Gastrocnemius medialis (tissue), 4 donors: ENCODE results near the gene FRAS1. TPM values are rescaled to one million over a fixed set of nuclear protein-coding genes. Genes with fewer than 3 reads are reported as not detected.

Source experiments
- ATAC-seq, 2 donors: fragments of 150-250 bp; one replicate each; pipeline ENCODE4 v1.9.1; 2016
- DNase-seq, 2 donors: peaks; one replicate each; pipeline ENCODE4 v3.0.0-alpha.2; 2019
- H3K27ac ChIP-seq, 4 donors: fragments of 200-600 bp; sonication (generic); 1 replicate in 1 of 4; 2 replicates in 3 of 4; pipeline ENCODE4 v1.5.1; 2016 to 2018; ENCODE audit warnings: mild to moderate bottlenecking in 2 of 4, moderate library complexity in 1 of 4
- H3K27me3 ChIP-seq, 3 donors: fragments of 200-600 bp; sonication (generic) in 2 of 3; 1 replicate in 1 of 3; 2 replicates in 2 of 3; pipeline versions ENCODE4 v1.5.1 to v1.6.0; 2016 to 2019; ENCODE audit warnings: mild to moderate bottlenecking in 1 of 3, moderate library complexity in 1 of 3
- H3K36me3 ChIP-seq, 2 donors: fragments of 200-600 bp; sonication (generic) in 1 of 2; one replicate each; pipeline ENCODE4 v1.5.1; 2017 to 2018
- H3K4me1 ChIP-seq, 2 donors: fragments of 200-600 bp; sonication (generic) in 1 of 2; one replicate each; pipeline ENCODE4 v1.5.1; 2016 to 2017; ENCODE audit warnings: mild to moderate bottlenecking in 2 of 2
- H3K4me3 ChIP-seq, 4 donors: fragments of 200-600 bp; sonication (generic) in 3 of 4; 1 replicate in 1 of 4; 2 replicates in 3 of 4; pipeline ENCODE4 v1.5.1; 2016 to 2019; ENCODE audit warnings: mild to moderate bottlenecking in 2 of 4
- H3K9me3 ChIP-seq, 3 donors: fragments of 200-600 bp; sonication (generic) in 2 of 3; 1 replicate in 1 of 3; 2 replicates in 2 of 3; pipeline ENCODE4 v1.5.1; 2016 to 2019
- POLR2A ChIP-seq, 2 donors: fragments of 450-650 bp; IDR thresholded peaks; one replicate each; pipeline ENCODE4 v1.6.1; 2017; ENCODE audit warnings: antibody characterized with exemption in 2 of 2, mild to moderate bottlenecking in 2 of 2, moderate library complexity in 2 of 2
- in situ Hi-C, 4 donors: fragments of 200-750 bp; cut with MboI; loops; one replicate each; pipeline versions ENCODE4 v1.15.0 to v1.8.0; 2017; ENCODE audit warnings: low sequenced_read_pairs in 4 of 4
- intact Hi-C: fragments of 100-400 bp; cut with DNase I; formaldehyde crosslinking; loops from one replicate; pipeline ENCODE4 v1.15.1; 2023; ENCODE audit warnings: low total_unique reads
- total RNA-seq, 4 donors: library from RNA; depleted of rRNA; stranded (reverse); fragments of >200 nt; gene quantifications; one replicate each; pipeline versions ENCODE4 v1.1.0 to v1.2.3, GENCODE V29; 2016
- TF ChIP-seq, protein P1 (sequence below), 5 experiments: fragments of 450-650 bp in 3 of 5; fragments of 200-600 bp in 2 of 5; sonication (generic) in 2 of 5; IDR thresholded peaks in 4 of 5; conservative IDR thresholded peaks in 1 of 5; 1 replicate in 4 of 5; 2 replicates in 1 of 5; pipeline ENCODE4 v1.5.1; 2016 to 2019; ENCODE audit warnings: antibody characterized with exemption in 5 of 5, mild to moderate bottlenecking in 3 of 5, moderate library complexity in 3 of 5

FRAS1 gene
- total RNA-seq, 4 donors from 2014 or later: 0.39 to 0.64 (median 0.46) TPM

DNA sequence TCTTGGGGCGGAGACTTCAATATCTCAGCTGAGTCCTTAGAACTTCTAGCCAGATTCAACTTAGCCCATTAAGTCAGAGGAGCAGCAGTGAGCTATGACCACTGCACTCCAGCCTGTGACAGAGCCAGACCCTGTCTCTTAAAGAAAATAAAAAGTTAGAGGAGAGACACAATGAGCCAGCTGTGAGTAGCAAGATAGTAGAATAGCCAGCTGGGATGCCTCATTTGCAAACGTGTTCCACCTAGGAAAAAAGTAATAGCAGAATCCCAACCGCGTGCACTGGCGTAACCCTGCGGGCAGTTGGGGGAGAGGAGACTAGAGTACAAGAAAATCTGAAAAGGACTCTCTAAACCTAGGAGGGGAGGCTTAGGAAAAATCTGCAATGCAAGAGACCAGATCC, 361.3 kb downstream of the FRAS1 start:
- Histone ChIP-seq H3K4me1 (no peaks in the 10 kb centered on the region), H3K27ac (no peak overlapping the region), H3K9me3 (no peaks in the 10 kb centered on the region), H3K36me3 (no peaks in the 10 kb centered on the region), H3K4me3 (no peak overlapping the region), H3K27me3 (no peaks in the 10 kb centered on the region)
- ATAC-seq: no peak
- in situ Hi-C loops: no loop called here
- no peak for DNase-seq
- intact Hi-C loops: no loop called here
- TF ChIP-seq, protein P1, sequence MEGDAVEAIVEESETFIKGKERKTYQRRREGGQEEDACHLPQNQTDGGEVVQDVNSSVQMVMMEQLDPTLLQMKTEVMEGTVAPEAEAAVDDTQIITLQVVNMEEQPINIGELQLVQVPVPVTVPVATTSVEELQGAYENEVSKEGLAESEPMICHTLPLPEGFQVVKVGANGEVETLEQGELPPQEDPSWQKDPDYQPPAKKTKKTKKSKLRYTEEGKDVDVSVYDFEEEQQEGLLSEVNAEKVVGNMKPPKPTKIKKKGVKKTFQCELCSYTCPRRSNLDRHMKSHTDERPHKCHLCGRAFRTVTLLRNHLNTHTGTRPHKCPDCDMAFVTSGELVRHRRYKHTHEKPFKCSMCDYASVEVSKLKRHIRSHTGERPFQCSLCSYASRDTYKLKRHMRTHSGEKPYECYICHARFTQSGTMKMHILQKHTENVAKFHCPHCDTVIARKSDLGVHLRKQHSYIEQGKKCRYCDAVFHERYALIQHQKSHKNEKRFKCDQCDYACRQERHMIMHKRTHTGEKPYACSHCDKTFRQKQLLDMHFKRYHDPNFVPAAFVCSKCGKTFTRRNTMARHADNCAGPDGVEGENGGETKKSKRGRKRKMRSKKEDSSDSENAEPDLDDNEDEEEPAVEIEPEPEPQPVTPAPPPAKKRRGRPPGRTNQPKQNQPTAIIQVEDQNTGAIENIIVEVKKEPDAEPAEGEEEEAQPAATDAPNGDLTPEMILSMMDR (IDR thresholded peaks at IDR 0.05 in 4 of 5, conservative IDR thresholded peaks at IDR 0.05 in 1 of 5): no peak
- no peak for TF ChIP-seq POLR2A (IDR thresholded peaks at IDR 0.05)

DNA sequence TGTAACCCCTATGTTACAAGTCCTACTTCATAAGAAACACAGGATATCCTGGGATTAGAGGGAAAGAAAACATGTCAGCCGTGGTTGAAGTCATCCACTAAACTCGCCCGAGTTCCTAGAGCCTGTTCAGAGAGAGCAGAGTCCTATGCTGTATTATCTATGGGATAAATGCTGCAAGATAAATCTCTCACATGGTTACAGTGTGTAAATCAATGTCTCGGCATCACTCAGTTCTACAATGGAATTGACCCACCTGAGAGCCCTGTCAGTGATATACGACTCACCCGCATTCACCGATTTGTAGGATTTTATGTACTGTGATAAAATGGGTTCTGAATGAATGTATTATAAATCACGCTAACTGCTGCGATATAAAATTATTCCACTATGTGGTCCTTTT, 366.7 kb downstream of the FRAS1 start:
- in situ Hi-C loops: no loop called here
- Histone ChIP-seq H3K4me3 (no peak overlapping the region), H3K4me1 (no peaks in the 10 kb centered on the region), H3K27ac (no peak overlapping the region), H3K36me3 (no peaks in the 10 kb centered on the region), H3K27me3 (no peaks in the 10 kb centered on the region), H3K9me3 (no peaks in the 10 kb centered on the region)
- ATAC-seq: no peak
- TF ChIP-seq, protein P1 (IDR thresholded peaks at IDR 0.05 in 4 of 5, conservative IDR thresholded peaks at IDR 0.05 in 1 of 5): no peak
- TF ChIP-seq POLR2A (IDR thresholded peaks at IDR 0.05): no peak
- DNase-seq: no peak
- intact Hi-C loops: no loop called here

DNA sequence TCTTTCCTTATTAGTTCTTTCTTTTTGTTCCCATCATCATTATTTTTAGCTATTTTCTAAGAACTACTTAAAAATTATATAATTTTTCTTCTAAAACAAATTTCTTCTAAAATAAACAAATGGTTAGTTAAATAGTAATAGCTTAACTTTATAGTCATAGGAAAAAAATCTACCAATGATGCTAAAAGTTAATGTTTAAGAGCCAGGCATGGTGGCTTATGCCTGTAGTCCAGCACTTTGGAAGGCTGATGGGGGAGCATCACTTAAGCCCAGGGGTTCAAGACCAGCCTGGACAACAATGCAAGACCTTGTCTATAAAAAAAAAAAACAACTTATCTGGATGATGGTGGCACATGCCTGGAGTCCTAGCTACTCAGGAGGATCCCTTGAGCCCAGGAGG, 367.3 kb downstream of the FRAS1 start:
- no peaks in the 10 kb centered on the region for H3K9me3 ChIP-seq
- DNase-seq: no peak
- intact Hi-C loops (no loop called here), in situ Hi-C loops (no loop called here)
- H3K27ac ChIP-seq: no peak overlapping the region
- H3K4me1 ChIP-seq: no peaks in the 10 kb centered on the region
- no peaks in the 10 kb centered on the region for H3K36me3 ChIP-seq
- H3K27me3 ChIP-seq: no peaks in the 10 kb centered on the region
- ATAC-seq: no peak
- H3K4me3 ChIP-seq: no peak overlapping the region
- TF ChIP-seq POLR2A (IDR thresholded peaks at IDR 0.05): no peak
- TF ChIP-seq, protein P1 (IDR thresholded peaks at IDR 0.05 in 4 of 5, conservative IDR thresholded peaks at IDR 0.05 in 1 of 5): no peak

DNA sequence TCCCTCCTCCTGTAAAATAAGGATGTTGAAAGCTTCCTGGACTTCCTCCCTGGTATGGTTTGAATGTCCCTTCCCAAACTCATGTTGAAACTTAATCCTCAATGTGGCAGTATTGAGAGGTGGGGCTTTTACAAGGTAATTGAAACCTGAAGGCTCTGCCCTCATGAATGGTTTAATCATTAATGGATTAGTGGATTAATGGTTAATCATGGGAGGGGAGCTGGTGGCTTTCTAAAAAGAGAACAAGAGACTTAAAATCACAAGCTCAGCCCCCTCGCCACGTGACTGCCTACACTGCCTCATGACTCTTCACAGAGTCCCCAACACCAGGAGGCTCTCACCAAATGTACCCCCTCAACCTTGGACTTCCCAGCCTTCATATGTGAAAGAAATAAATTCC, 369.8 kb downstream of the FRAS1 start:
- no peaks in the 10 kb centered on the region for H3K36me3 ChIP-seq
- DNase-seq (no peak), ATAC-seq (no peak)
- in situ Hi-C loops: no loop called here
- H3K27ac ChIP-seq: no peak overlapping the region
- intact Hi-C loops: no loop called here
- no peak for TF ChIP-seq POLR2A (IDR thresholded peaks at IDR 0.05)
- TF ChIP-seq, protein P1 (IDR thresholded peaks at IDR 0.05 in 4 of 5, conservative IDR thresholded peaks at IDR 0.05 in 1 of 5): no peak
- no peaks in the 10 kb centered on the region for H3K27me3 ChIP-seq
- H3K4me1 ChIP-seq: no peaks in the 10 kb centered on the region
- H3K9me3 ChIP-seq: no peaks in the 10 kb centered on the region
- H3K4me3 ChIP-seq: no peak overlapping the region

DNA sequence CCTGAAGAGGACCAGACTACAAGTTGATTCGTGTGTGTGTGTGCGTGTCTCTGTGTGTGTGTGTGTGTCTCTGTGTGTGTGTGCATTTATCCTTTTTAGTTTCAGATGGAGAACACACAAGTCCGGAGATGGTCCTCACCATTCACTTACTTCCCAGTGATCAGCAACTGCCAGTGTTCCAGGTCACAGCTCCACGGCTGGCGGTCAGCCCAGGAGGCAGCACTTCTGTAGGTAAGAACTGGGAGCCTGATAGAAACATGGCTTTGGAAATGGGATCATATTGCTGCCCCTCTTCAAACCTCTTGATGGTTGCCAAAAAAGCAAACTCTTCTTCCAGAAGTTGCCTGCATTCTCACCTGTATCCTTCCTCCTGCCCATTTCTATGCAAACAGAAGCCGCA, 371.9 kb downstream of the FRAS1 start:
- H3K27ac ChIP-seq: no peak overlapping the region
- H3K27me3 ChIP-seq: no peaks in the 10 kb centered on the region
- H3K4me1 ChIP-seq: no peaks in the 10 kb centered on the region
- no peak for DNase-seq
- H3K4me3 ChIP-seq: no peak overlapping the region
- intact Hi-C loops (no loop called here), in situ Hi-C loops (no loop called here)
- no peaks in the 10 kb centered on the region for H3K9me3 ChIP-seq
- ATAC-seq: no peak
- no peak for TF ChIP-seq POLR2A (IDR thresholded peaks at IDR 0.05)
- TF ChIP-seq, protein P1 (IDR thresholded peaks at IDR 0.05 in 4 of 5, conservative IDR thresholded peaks at IDR 0.05 in 1 of 5): no peak
- H3K36me3 ChIP-seq: no peaks in the 10 kb centered on the region
